ENCODE measurements around the gene OR6S1.
"Not testable (repeated sequence)": the region's sequence is repeated elsewhere in the genome, so short reads cannot be mapped to it uniquely, and the experiment has no call there.

OR6S1 gene

GRCh38 chr14:20671597-20672283, 30.2 kb upstream of the OR6S1 start:
- no peak for DNase-seq (ENCODE audit: low read depth)

GRCh38 chr14:20668969-20669368, 27.5 kb upstream of the OR6S1 start:
- no peak for DNase-seq (ENCODE audit: low read depth)

GRCh38 chr14:20667957-20668356, 26.5 kb upstream of the OR6S1 start:
- DNase-seq (ENCODE audit: low read depth): no peak

- not testable (repeated sequence) for DNase-seq (ENCODE audit: low read depth)
These were observed 25.0 kb upstream of the OR6S1 start for GRCh38 chr14:20666400-20666961.

GRCh38 chr14:20662968-20663732, 21.7 kb upstream of the OR6S1 start:
- peak; percentile 65 for DNase-seq (ENCODE audit: low read depth)

- no peak for DNase-seq (ENCODE audit: low read depth)
These were observed 19.7 kb upstream of the OR6S1 start for GRCh38 chr14:20661197-20661596.

- DNase-seq (ENCODE audit: low read depth): no peak
These were observed 18.4 kb upstream of the OR6S1 start for GRCh38 chr14:20659813-20660395.

- no peak for DNase-seq (ENCODE audit: low read depth)
These were observed 17.8 kb upstream of the OR6S1 start for GRCh38 chr14:20659336-20659735.

- no peak for DNase-seq (ENCODE audit: low read depth)
These were observed 16.8 kb upstream of the OR6S1 start for GRCh38 chr14:20658246-20658645.

GRCh38 chr14:20657216-20658211, 16.0 kb upstream of the OR6S1 start:
- no peak for DNase-seq (ENCODE audit: low read depth)

GRCh38 chr14:20656274-20656673, 14.8 kb upstream of the OR6S1 start:
- DNase-seq (ENCODE audit: low read depth): no peak

GRCh38 chr14:20655851-20656250, 14.4 kb upstream of the OR6S1 start:
- DNase-seq (ENCODE audit: low read depth): no peak

GRCh38 chr14:20652996-20653975, 11.8 kb upstream of the OR6S1 start:
- DNase-seq (ENCODE audit: low read depth): no peak

- no peak for DNase-seq (ENCODE audit: low read depth)
These were observed 4.0 kb upstream of the OR6S1 start for GRCh38 chr14:20645481-20645880.

- no peak for DNase-seq (ENCODE audit: low read depth)
These were observed 3.0 kb upstream of the OR6S1 start for GRCh38 chr14:20644520-20644919.

- DNase-seq (ENCODE audit: low read depth): not testable (repeated sequence)
These were observed 1.3 kb upstream of the OR6S1 start for GRCh38 chr14:20642755-20643154.

GRCh38 chr14:20642182-20642581, 691 bp upstream of the OR6S1 start:
- DNase-seq (ENCODE audit: low read depth): no peak

GRCh38 chr14:20632831-20633691, 8.4 kb downstream of the OR6S1 start:
- peak; percentile 48 for DNase-seq (ENCODE audit: low read depth)

- no peak for DNase-seq (ENCODE audit: low read depth)
These were observed 9.1 kb downstream of the OR6S1 start for GRCh38 chr14:20632448-20632830.
